Immature natural killer cell (primary cell): ENCODE results near the gene ABCA6. TPM values are rescaled to one million over a fixed set of nuclear protein-coding genes. Genes with fewer than 3 reads are reported as not detected.

ENCODE experiments used
- DNase-seq, 3 donors: peaks; one replicate each; pipeline ENCODE4 v3.0.0; 2022; ENCODE audit warnings: mixed read lengths in 1 of 3
- H3K27ac Mint-ChIP-seq, 6 donors: one replicate each; pipeline ENCODE4 v1.8.0; 2020; ENCODE audit warnings: mixed read lengths in 6 of 6, mild to moderate bottlenecking in 5 of 6, inconsistent platforms in 4 of 6, moderate library complexity in 3 of 6
- H3K27me3 Mint-ChIP-seq, 3 donors: one replicate each; pipeline ENCODE4 v1.8.0; 2020 to 2021; ENCODE audit warnings: low read depth in 3 of 3, mild to moderate bottlenecking in 3 of 3, mixed read lengths in 3 of 3, moderate library complexity in 3 of 3, inconsistent platforms in 1 of 3
- H3K36me3 Mint-ChIP-seq, 3 donors: one replicate each; pipeline ENCODE4 v1.8.0; 2020; ENCODE audit warnings: mixed read lengths in 3 of 3, inconsistent platforms in 2 of 3, mild to moderate bottlenecking in 2 of 3
- H3K4me1 Mint-ChIP-seq, 2 donors: one replicate each; pipeline ENCODE4 v1.8.0; 2020; ENCODE audit warnings: inconsistent platforms in 2 of 2, mild to moderate bottlenecking in 2 of 2, mixed read lengths in 2 of 2, moderate library complexity in 1 of 2
- H3K4me3 Mint-ChIP-seq, 5 donors: one replicate each; pipeline ENCODE4 v1.8.0; 2020; ENCODE audit warnings: mild to moderate bottlenecking in 5 of 5, mixed read lengths in 5 of 5, inconsistent platforms in 3 of 5, moderate library complexity in 3 of 5
- H3K9me3 Mint-ChIP-seq, 6 donors: one replicate each; pipeline ENCODE4 v1.8.0; 2020; ENCODE audit warnings: mild to moderate bottlenecking in 6 of 6, mixed read lengths in 6 of 6, inconsistent platforms in 4 of 6, moderate library complexity in 3 of 6
- polyA plus RNA-seq, 3 donors: library from polyadenylated mRNA; unstranded; fragments of 300-500 nt; fragmentation: Illumina TruSeq; gene quantifications; one replicate each; pipeline ENCODE4 v1.2.3, GENCODE V29; 2021

The ABCA6 gene
- polyA plus RNA-seq, 3 donors from 2014 or later = not detected

DNA sequence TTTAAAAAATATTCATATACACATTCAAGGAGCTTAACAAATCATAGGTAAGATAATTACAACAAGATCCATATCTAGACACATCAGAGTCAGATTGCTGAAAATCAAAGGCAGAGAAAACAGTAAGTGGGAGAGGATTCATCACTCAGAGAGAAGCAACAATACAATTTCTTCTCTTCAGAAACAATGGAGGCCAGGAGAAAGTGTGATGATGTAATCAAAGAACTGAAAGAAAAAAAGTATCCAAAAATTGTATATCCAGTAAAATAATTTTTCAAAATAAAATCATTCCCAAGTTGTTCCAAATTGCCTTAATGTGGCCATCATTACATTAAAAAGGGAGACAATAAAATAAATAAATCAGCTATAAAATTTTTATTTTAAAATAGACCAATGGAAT is 17.7 kb upstream of the ABCA6 start:
- no peaks in the 10 kb centered on the region for H3K4me1 Mint-ChIP-seq
- DNase-seq = no peak
- H3K4me3 Mint-ChIP-seq = no peak overlapping the region
- H3K9me3 Mint-ChIP-seq = peaks cover 0 to 2% (median 0%) of the 10 kb centered on the region in 6 donors
- peaks cover 0 to 2% (median 0%) of the 10 kb centered on the region in 3 donors for H3K27me3 Mint-ChIP-seq
- H3K36me3 Mint-ChIP-seq = peaks cover 11 to 19% (median 18%) of the 10 kb centered on the region in 3 donors
- no peak overlapping the region for H3K27ac Mint-ChIP-seq

- peaks cover 0 to 2% (median 2%) of the 10 kb centered on the region in 3 donors for H3K27me3 Mint-ChIP-seq
- H3K4me1 Mint-ChIP-seq = no peaks in the 10 kb centered on the region
- H3K27ac Mint-ChIP-seq = no peak overlapping the region
- H3K36me3 Mint-ChIP-seq = peaks cover 33 to 36% (median 33%) of the 10 kb centered on the region in 3 donors
- no peak overlapping the region for H3K4me3 Mint-ChIP-seq
- no peak for DNase-seq
- H3K9me3 Mint-ChIP-seq = peaks cover 0 to 1% (median 0%) of the 10 kb centered on the region in 6 donors
Measured at GRCh38 chr17:69154267-69154666, 12.6 kb upstream of the ABCA6 start.

GRCh38 chr17:69150333-69150732 is 8.6 kb upstream of the ABCA6 start:
- Mint-ChIP-seq H3K27ac (no peak overlapping the region), H3K27me3 (peaks cover 0 to 2% (median 2%) of the 10 kb centered on the region in 3 donors), H3K36me3 (peaks cover 24 to 39% (median 36%) of the 10 kb centered on the region in 3 donors), H3K9me3 (peaks cover 0 to 1% (median 0%) of the 10 kb centered on the region in 6 donors), H3K4me3 (no peak overlapping the region), H3K4me1 (no peaks in the 10 kb centered on the region)
- no peak for DNase-seq

DNA sequence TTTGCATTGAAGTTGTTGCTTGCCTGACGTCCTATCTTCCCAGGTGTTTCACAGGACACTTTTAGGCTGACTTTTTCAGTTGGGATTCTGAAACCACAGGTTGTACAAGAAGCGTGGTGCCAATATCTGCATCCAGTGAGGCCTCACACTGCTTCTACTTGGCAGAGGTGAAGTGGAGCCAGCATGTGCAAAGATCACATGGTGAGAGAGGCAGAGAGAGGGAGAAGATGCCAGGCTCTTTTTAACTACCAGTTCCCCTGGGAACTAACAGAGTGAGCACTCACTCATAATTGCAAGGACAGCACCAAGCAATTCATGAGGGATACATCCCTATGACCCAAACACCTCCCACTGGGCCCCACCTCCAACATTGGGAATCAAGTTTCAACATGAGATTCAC is 5.8 kb upstream of the ABCA6 start:
- Mint-ChIP-seq H3K4me3 (no peak overlapping the region), H3K9me3 (no peaks in the 10 kb centered on the region), H3K36me3 (peaks cover 16 to 23% (median 21%) of the 10 kb centered on the region in 3 donors), H3K4me1 (no peaks in the 10 kb centered on the region), H3K27me3 (peaks cover 0 to 5% (median 0%) of the 10 kb centered on the region in 3 donors), H3K27ac (no peak overlapping the region)
- no peak for DNase-seq

DNA sequence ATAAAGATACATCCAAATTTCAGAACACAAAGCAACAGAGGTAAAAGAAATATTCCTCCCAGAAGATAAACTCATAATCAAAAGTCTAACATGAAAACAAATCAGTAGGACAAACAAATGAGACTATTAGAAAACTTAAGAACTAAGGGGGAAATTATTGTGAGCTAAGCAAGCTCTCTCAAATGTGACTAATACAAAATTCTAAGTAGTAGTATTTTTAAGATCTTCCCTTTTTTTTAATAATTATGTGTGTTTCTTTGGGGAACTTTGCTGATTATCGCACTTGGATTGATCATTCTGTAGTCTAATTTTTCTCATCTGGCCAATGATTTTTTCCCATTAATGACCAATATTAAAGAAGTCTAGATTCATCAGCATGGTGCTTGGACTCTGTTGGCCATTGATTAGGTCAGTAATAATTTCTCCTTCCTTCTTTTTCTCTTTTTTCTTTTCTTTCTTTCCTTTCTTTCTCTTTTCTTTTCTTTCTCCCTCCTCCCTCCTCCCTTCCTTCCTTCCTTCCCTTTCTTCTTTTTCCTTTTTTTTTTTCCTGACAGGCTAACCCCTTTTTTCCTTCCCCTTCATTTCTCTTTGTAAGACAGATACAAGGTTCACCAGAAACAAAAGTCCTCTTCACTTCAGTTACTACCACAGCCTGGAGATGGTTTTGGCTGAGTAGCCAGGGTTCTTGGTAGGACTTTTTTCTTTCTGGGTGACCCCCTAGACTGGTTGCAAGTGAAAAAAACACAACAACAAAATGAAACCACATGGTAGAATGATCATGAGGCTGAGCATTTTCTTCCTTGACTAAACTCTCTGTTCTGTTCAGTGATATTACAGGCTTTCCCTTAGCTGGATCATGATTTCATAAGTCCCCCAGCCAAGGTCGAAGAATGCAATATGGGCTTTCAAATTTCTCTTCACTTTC is 2.9 kb upstream of the ABCA6 start:
- Mint-ChIP-seq H3K9me3 (no peaks in the 10 kb centered on the region), H3K4me1 (no peaks in the 10 kb centered on the region), H3K27me3 (peaks cover 0 to 2% (median 1%) of the 10 kb centered on the region in 3 donors), H3K36me3 (peaks cover 4 to 10% (median 5%) of the 10 kb centered on the region in 3 donors), H3K27ac (no peak overlapping the region), H3K4me3 (no peak overlapping the region)
- no peak for DNase-seq

DNA sequence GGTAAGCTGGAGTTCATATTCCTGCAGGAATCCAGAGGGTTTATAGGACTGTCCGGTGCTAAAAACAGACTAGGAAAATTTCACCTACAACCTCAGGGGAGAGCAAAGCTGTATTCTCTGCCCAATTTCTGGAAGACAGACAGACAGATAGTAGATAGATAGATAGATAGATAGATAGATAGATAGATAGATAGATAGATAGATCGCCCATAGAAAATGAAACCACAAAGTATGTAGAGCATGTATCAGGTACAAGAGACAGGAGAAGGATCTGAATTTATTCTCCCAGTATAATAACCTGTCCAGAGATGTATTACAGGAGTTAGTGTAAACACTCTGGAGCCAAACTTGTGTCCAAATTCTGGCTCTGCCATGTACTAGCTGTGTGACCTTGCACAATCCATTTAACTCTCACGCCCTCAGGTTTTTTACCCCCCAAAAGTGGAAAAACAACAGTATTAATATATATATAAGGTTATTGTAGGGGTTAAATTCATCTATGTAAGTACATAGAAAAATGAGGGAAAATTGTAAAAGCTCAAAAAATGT is 2.1 kb upstream of the ABCA6 start:
- Mint-ChIP-seq H3K36me3 (peaks cover 0 to 6% (median 5%) of the 10 kb centered on the region in 3 donors), H3K4me3 (no peak overlapping the region), H3K27me3 (peaks cover 0 to 2% (median 1%) of the 10 kb centered on the region in 3 donors), H3K4me1 (no peaks in the 10 kb centered on the region), H3K9me3 (no peaks in the 10 kb centered on the region), H3K27ac (no peak overlapping the region)
- DNase-seq = no peak

GRCh38 chr17:69143151-69143550 is 1.5 kb upstream of the ABCA6 start:
- DNase-seq = no peak
- no peak overlapping the region for H3K4me3 Mint-ChIP-seq
- peaks cover 0 to 6% (median 5%) of the 10 kb centered on the region in 3 donors for H3K36me3 Mint-ChIP-seq
- H3K4me1 Mint-ChIP-seq = no peaks in the 10 kb centered on the region
- H3K9me3 Mint-ChIP-seq = peaks cover 0 to 2% (median 0%) of the 10 kb centered on the region in 6 donors
- H3K27me3 Mint-ChIP-seq = peaks cover 0 to 2% (median 1%) of the 10 kb centered on the region in 3 donors
- H3K27ac Mint-ChIP-seq = no peak overlapping the region

DNA sequence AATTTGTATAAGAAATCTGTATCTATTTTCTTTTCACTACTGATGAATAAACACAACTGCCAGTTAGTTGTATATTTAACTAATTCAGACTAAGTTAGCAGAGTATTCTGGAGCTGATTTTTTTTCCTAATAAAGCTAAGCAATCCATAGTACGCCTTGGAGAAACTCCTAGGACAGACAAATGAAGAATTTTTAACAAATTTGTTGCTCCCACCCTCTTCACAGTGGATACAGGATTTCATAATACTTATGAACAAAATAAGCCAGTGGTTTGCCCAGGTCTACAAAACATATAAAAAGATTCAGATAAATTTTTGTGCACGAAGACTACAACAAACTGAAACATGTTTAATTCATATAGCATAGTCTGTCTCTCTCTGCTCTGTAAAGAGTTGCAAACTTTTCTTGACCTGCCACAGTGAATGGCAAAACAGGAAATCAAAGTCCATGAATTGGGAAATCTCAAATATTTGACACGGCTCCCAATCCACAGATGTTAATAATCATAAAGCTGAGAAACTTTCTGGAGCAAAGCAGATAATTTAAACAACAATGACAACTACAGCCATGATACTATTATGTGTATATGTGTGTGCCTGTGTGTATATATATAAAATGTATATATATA is 594 bp upstream of the ABCA6 start:
- Mint-ChIP-seq H3K36me3 (peaks cover under 1 to 2% (median 2%) of the 10 kb centered on the region in 3 donors), H3K4me1 (no peaks in the 10 kb centered on the region), H3K27me3 (peaks cover 0 to 2% (median 1%) of the 10 kb centered on the region in 3 donors), H3K9me3 (peaks cover 0 to 2% (median 0%) of the 10 kb centered on the region in 6 donors), H3K4me3 (no peak overlapping the region), H3K27ac (no peak overlapping the region)
- no peak for DNase-seq

DNA sequence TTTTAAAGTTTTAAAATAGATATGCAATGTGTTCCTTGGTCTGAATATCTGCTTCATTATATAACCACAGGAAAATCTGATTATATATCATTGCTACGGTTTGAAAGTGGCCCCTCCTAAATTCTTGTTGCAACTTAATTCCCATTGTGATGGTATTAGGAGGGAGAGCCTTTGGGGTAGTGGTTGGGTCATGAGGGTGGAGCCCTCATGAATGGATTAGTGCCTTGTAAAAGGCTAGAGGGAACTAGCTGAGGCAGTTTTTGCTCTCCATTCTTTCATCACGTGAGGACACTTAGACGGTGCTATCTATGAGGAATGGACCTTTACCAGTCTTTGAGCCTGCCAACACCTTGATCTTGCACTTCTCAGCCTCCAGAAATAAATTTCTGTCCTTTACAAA is 7.6 kb downstream of the ABCA6 start:
- no peak for DNase-seq
- H3K4me1 Mint-ChIP-seq = no peaks in the 10 kb centered on the region
- H3K9me3 Mint-ChIP-seq = peaks cover 0 to 4% (median 0%) of the 10 kb centered on the region in 6 donors
- H3K4me3 Mint-ChIP-seq = no peak overlapping the region
- H3K27ac Mint-ChIP-seq = no peak overlapping the region
- peaks cover 5 to 16% (median 6%) of the 10 kb centered on the region in 3 donors for H3K36me3 Mint-ChIP-seq
- peaks cover 0 to 3% (median 0%) of the 10 kb centered on the region in 3 donors for H3K27me3 Mint-ChIP-seq

DNA sequence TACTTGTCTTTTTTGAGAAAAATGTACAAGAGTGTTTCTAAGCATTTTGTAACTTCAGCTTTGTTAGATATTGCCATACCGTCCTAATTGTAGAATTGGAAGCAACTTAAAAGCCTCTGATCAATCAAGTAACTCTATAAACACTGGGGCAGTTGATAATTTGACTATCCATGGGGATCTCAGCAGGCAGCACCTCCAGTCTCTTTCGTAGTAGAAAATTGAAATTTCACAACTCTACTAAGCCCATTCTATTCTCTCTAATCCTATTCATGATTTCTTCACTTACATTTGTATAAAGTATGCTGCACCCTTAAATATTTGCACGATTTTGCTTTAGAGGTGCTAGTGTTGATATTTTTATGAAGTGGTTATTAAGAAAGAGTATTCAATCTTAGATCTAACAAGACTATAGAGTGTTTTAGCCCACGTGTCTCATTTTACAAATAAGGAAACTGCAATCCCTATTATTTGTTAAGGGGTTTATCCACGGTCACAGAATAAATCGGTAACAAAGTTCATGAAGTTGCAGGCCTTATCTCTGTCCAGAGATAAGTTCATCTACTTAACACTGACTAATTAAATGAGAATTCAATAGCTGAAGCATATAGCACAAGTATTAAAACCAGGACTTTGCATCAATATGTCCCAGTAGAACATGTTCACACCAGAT is 10.9 kb downstream of the ABCA6 start:
- peaks cover 0 to 2% (median 0%) of the 10 kb centered on the region in 6 donors for H3K9me3 Mint-ChIP-seq
- H3K27ac Mint-ChIP-seq = no peak overlapping the region
- no peaks in the 10 kb centered on the region for H3K4me1 Mint-ChIP-seq
- H3K27me3 Mint-ChIP-seq = peaks cover 0 to 4% (median 0%) of the 10 kb centered on the region in 3 donors
- H3K4me3 Mint-ChIP-seq = no peak overlapping the region
- DNase-seq = no peak
- peaks cover 0 to 9% (median 5%) of the 10 kb centered on the region in 3 donors for H3K36me3 Mint-ChIP-seq

DNA sequence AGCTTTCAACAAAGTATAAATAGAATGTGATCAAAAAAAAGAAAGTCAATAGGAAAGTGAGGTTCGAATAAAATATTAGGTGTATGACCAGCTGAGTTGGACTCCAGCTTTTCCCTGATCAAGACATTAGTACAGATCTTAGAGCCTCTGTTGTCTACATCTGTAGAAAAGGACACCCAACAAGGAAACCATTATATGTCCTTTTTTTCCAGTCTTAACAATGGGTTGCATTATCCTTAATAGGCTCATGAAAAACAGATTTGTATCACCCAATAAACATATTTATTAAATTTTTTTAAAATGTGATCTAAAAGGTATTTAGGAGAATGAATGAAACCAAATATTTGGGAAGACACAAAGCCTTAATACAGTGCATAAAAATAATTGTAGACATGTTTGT is 18.1 kb downstream of the ABCA6 start:
- no peak overlapping the region for H3K27ac Mint-ChIP-seq
- no peak overlapping the region for H3K4me3 Mint-ChIP-seq
- DNase-seq = no peak
- no peaks in the 10 kb centered on the region for H3K36me3 Mint-ChIP-seq
- H3K4me1 Mint-ChIP-seq = no peaks in the 10 kb centered on the region
- peaks cover 1 to 6% (median 1%) of the 10 kb centered on the region in 3 donors for H3K27me3 Mint-ChIP-seq
- H3K9me3 Mint-ChIP-seq = no peaks in the 10 kb centered on the region

GRCh38 chr17:69122065-69122464 is 19.6 kb downstream of the ABCA6 start:
- Mint-ChIP-seq H3K9me3 (no peaks in the 10 kb centered on the region), H3K27ac (no peak overlapping the region), H3K4me1 (no peaks in the 10 kb centered on the region), H3K4me3 (no peak overlapping the region), H3K27me3 (peaks cover 1 to 7% (median 1%) of the 10 kb centered on the region in 3 donors), H3K36me3 (no peaks in the 10 kb centered on the region)
- no peak for DNase-seq
